GM23338 (cell line): ENCODE measurements around the gene TRIM22. TPM values are rescaled to one million over a fixed set of nuclear protein-coding genes. Genes with fewer than 3 reads are reported as not detected.

ENCODE experiments used
- ATAC-seq: fragments of 200-7000 bp; cut with Tn5 transposase; 3 replicates; pipeline ENCODE4 v1.9.1; 2020
- DNase-seq: peaks from one replicate; pipeline ENCODE4 v3.0.0-alpha.2; 2015; ENCODE audit warnings: low spot score
- H2AFZ ChIP-seq: fragments of 200-600 bp; sonication (generic); 2 replicates; pipeline ENCODE4 v1.8.0; 2016; ENCODE audit warnings: antibody characterized with exemption, mild to moderate bottlenecking, moderate library complexity
- H3F3A ChIP-seq: fragments of 200-600 bp; sonication (generic); replicated peaks from 2 replicates; pipeline ENCODE4 v1.8.0; 2017; ENCODE audit warnings: antibody characterized with exemption, mixed run types, low read depth
- H3K27ac ChIP-seq: fragments of 200-600 bp; sonication (generic); 2 replicates; pipeline ENCODE4 v1.6.1; 2016; ENCODE audit warnings: low read depth
- H3K27me3 ChIP-seq: fragments of 200-600 bp; sonication (generic); 2 replicates; pipeline ENCODE4 v1.8.0; 2016; ENCODE audit warnings: mild to moderate bottlenecking, mixed run types, moderate library complexity; ENCODE audit not compliant: insufficient read depth
- H3K36me3 ChIP-seq: fragments of 200-600 bp; sonication (generic); 2 replicates; pipeline ENCODE4 v1.8.0; 2016; ENCODE audit warnings: mild to moderate bottlenecking; ENCODE audit not compliant: insufficient read depth
- H3K4me1 ChIP-seq: fragments of 200-600 bp; sonication (generic); 2 replicates; pipeline ENCODE4 v1.8.0; 2016; ENCODE audit warnings: mild to moderate bottlenecking, moderate library complexity; ENCODE audit not compliant: insufficient read depth
- H3K4me2 ChIP-seq: fragments of 200-600 bp; sonication (generic); 2 replicates; pipeline ENCODE4 v1.7.1; 2017; ENCODE audit warnings: mixed run types
- H3K4me3 ChIP-seq: fragments of 200-600 bp; sonication (generic); 2 replicates; pipeline ENCODE4 v1.6.1; 2016; ENCODE audit warnings: mixed run types
- H3K79me2 ChIP-seq: fragments of 200-600 bp; sonication (generic); replicated peaks from 2 replicates; pipeline ENCODE4 v1.8.0; 2017; ENCODE audit warnings: mild to moderate bottlenecking; ENCODE audit not compliant: insufficient read depth
- H3K9me2 ChIP-seq: fragments of 200-600 bp; sonication (generic); 2 replicates; pipeline ENCODE4 v1.8.0; 2017; ENCODE audit not compliant: insufficient read depth
- H4K20me1 ChIP-seq: fragments of 200-600 bp; sonication (generic); replicated peaks from 2 replicates; pipeline ENCODE4 v1.8.0; 2017; ENCODE audit warnings: mild to moderate bottlenecking; ENCODE audit not compliant: insufficient read depth
- H3K27ac Mint-ChIP-seq: 2 replicates; pipeline ENCODE4 v1.8.0; 2020; ENCODE audit warnings: inconsistent platforms, mild to moderate bottlenecking, moderate library complexity, mixed read lengths
- H3K27me3 Mint-ChIP-seq: 3 replicates; pipeline ENCODE4 v1.8.0; 2022; ENCODE audit warnings: low read depth, mild to moderate bottlenecking, moderate library complexity, mixed read lengths, inconsistent platforms; ENCODE audit not compliant: insufficient read depth, poor library complexity
- H3K36me3 Mint-ChIP-seq: 3 replicates; pipeline ENCODE4 v1.8.0; 2021; ENCODE audit warnings: low read depth, mild to moderate bottlenecking, inconsistent platforms, moderate library complexity, mixed read lengths
- H3K4me1 Mint-ChIP-seq: 3 replicates; pipeline ENCODE4 v1.8.0; 2020; ENCODE audit warnings: mild to moderate bottlenecking, inconsistent platforms, mixed read lengths
- H3K4me3 Mint-ChIP-seq: 3 replicates; pipeline ENCODE4 v1.8.0; 2021; ENCODE audit warnings: moderate library complexity, mild to moderate bottlenecking, inconsistent platforms, mixed read lengths
- H3K9me3 Mint-ChIP-seq: 3 replicates; pipeline ENCODE4 v1.8.0; 2020; ENCODE audit warnings: moderate library complexity, mild to moderate bottlenecking, inconsistent platforms, mixed read lengths
- CREB1 ChIP-seq: fragments of 250-450 bp; sonication (Bioruptor Pico); IDR thresholded peaks from 2 replicates; pipeline ENCODE4 v1.5.0; 2020; ENCODE audit warnings: low read depth, mild to moderate bottlenecking, moderate library complexity
- EZH2 ChIP-seq: fragments of 200-600 bp; sonication (generic); IDR thresholded peaks from one replicate; pipeline ENCODE4 v1.8.0; 2017; ENCODE audit warnings: antibody characterized with exemption, mild to moderate bottlenecking, low read depth; ENCODE audit not compliant: unreplicated experiment
- EZH2phosphoT487 ChIP-seq: fragments of 200-600 bp; sonication (generic); IDR thresholded peaks from one replicate; pipeline ENCODE4 v1.8.1; 2018; ENCODE audit warnings: antibody characterized with exemption; ENCODE audit not compliant: unreplicated experiment
- ZNF114 ChIP-seq: fragments of 250-450 bp; sonication (Bioruptor Pico); IDR thresholded peaks from 2 replicates; pipeline ENCODE4 v1.5.0; 2020; ENCODE audit warnings: mild to moderate bottlenecking, moderate library complexity
- ZNF331 ChIP-seq: fragments of 250-450 bp; sonication (Bioruptor Pico); IDR thresholded peaks from 2 replicates; pipeline ENCODE4 v1.5.0; 2020; ENCODE audit warnings: low read depth, mild to moderate bottlenecking, moderate library complexity
- polyA plus RNA-seq: library from polyadenylated mRNA; unstranded; fragments of >200 nt; fragmentation: Nextera tagmentation; extraction: Ambion mirVana; gene quantifications from 2 replicates; pipeline ENCODE4 v1.2.1, GENCODE V29; 2016
- total RNA-seq: library from RNA; depleted of rRNA; stranded (reverse); fragments of >200 nt; shearing (Covaris generic); gene quantifications from 2 replicates; pipeline ENCODE4 v1.2.3, GENCODE V29; 2014
- TF ChIP-seq, protein P1 (sequence below): IDR thresholded peaks from one replicate; pipeline ENCODE4 v1.6.1; 2018; ENCODE audit warnings: antibody characterized with exemption; ENCODE audit not compliant: unreplicated experiment
- TF ChIP-seq, protein P2 (sequence below), 2 experiments: fragments of 200-600 bp in 1 of 2; sonication (generic) in 1 of 2; conservative IDR thresholded peaks; 2 replicates each; pipeline versions ENCODE4 v1.5.1 to v1.6.1; 2016 to 2017; ENCODE audit warnings: antibody characterized with exemption in 2 of 2, low read depth in 2 of 2, mild to moderate bottlenecking in 2 of 2, moderate library complexity in 1 of 2
- TF ChIP-seq, protein P3 (sequence below): fragments of 250-450 bp; sonication (Bioruptor Pico); IDR thresholded peaks from 2 replicates; pipeline ENCODE4 v1.5.0; 2020; ENCODE audit warnings: mild to moderate bottlenecking, moderate library complexity

Gene TRIM22
- total and polyA plus RNA-seq, 2 experiments from 2014 or later: 23.9 to 41.1 TPM

GRCh38 chr11:5665746-5666401 is 23.7 kb upstream of the TRIM22 start:
- Mint-ChIP-seq H3K27me3 (no peaks in the 10 kb centered on the region), H3K4me1 (no peaks in the 10 kb centered on the region), H3K4me3 (no peak overlapping the region), H3K36me3 (peaks cover 18% of the 10 kb centered on the region; the same call in 2 of the 3 replicates), H3K9me3 (no peaks in the 10 kb centered on the region), H3K27ac (no peak overlapping the region)
- Histone ChIP-seq H3K4me2 (no peak overlapping the region), H3F3A (no peaks in the 10 kb centered on the region), H3K36me3 (peaks cover 7% of the 10 kb centered on the region; the same call in 1 of the 2 replicates), H3K4me1 (no peaks in the 10 kb centered on the region), H3K4me3 (no peak overlapping the region), H3K27ac (no peak overlapping the region), H3K79me2 (no peaks in the 10 kb centered on the region), H4K20me1 (peaks cover 3% of the 10 kb centered on the region; the same call in 1 of the 2 replicates), H3K9me2 (no peaks in the 10 kb centered on the region), H3K27me3 (no peaks in the 10 kb centered on the region), H2AFZ (no peak overlapping the region)
- ATAC-seq: no peak
- DNase-seq: no peak
- TF ChIP-seq EZH2phosphoT487: no peak
- TF ChIP-seq, protein P1, sequence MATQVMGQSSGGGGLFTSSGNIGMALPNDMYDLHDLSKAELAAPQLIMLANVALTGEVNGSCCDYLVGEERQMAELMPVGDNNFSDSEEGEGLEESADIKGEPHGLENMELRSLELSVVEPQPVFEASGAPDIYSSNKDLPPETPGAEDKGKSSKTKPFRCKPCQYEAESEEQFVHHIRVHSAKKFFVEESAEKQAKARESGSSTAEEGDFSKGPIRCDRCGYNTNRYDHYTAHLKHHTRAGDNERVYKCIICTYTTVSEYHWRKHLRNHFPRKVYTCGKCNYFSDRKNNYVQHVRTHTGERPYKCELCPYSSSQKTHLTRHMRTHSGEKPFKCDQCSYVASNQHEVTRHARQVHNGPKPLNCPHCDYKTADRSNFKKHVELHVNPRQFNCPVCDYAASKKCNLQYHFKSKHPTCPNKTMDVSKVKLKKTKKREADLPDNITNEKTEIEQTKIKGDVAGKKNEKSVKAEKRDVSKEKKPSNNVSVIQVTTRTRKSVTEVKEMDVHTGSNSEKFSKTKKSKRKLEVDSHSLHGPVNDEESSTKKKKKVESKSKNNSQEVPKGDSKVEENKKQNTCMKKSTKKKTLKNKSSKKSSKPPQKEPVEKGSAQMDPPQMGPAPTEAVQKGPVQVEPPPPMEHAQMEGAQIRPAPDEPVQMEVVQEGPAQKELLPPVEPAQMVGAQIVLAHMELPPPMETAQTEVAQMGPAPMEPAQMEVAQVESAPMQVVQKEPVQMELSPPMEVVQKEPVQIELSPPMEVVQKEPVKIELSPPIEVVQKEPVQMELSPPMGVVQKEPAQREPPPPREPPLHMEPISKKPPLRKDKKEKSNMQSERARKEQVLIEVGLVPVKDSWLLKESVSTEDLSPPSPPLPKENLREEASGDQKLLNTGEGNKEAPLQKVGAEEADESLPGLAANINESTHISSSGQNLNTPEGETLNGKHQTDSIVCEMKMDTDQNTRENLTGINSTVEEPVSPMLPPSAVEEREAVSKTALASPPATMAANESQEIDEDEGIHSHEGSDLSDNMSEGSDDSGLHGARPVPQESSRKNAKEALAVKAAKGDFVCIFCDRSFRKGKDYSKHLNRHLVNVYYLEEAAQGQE: no peak
- no peak for TF ChIP-seq ZNF114
- TF ChIP-seq EZH2: no peak
- TF ChIP-seq, protein P2, sequence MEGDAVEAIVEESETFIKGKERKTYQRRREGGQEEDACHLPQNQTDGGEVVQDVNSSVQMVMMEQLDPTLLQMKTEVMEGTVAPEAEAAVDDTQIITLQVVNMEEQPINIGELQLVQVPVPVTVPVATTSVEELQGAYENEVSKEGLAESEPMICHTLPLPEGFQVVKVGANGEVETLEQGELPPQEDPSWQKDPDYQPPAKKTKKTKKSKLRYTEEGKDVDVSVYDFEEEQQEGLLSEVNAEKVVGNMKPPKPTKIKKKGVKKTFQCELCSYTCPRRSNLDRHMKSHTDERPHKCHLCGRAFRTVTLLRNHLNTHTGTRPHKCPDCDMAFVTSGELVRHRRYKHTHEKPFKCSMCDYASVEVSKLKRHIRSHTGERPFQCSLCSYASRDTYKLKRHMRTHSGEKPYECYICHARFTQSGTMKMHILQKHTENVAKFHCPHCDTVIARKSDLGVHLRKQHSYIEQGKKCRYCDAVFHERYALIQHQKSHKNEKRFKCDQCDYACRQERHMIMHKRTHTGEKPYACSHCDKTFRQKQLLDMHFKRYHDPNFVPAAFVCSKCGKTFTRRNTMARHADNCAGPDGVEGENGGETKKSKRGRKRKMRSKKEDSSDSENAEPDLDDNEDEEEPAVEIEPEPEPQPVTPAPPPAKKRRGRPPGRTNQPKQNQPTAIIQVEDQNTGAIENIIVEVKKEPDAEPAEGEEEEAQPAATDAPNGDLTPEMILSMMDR (conservative IDR thresholded peaks at IDR 0.05; ENCODE audit: low read depth in 2 of 2): no peak

DNA sequence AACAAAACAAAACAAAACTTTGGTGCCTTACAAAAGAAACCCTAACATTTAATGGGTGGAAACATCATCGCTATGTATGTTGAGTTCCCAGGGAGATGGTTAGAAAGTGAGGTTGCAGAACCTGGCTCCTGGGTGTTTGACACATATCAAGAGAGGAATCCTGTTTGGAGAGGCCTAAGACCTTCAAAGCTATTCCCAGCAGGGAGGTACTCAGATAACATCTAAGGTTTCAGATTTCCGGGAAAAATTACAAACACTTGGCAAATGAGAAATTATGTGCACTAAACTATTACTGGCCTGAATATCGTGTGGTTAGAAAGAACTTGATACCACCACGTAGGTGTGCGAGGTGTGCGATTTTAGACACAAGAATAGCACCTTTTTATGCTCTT is 23.2 kb upstream of the TRIM22 start:
- H2AFZ ChIP-seq: no peak overlapping the region
- Mint-ChIP-seq H3K9me3 (no peaks in the 10 kb centered on the region), H3K27ac (no peak overlapping the region), H3K36me3 (peaks cover 18% of the 10 kb centered on the region; the same call in 2 of the 3 replicates), H3K4me3 (no peak overlapping the region), H3K27me3 (no peaks in the 10 kb centered on the region), H3K4me1 (no peaks in the 10 kb centered on the region)
- H3K27me3 ChIP-seq: no peaks in the 10 kb centered on the region
- ATAC-seq (no peak), DNase-seq (no peak)
- H3K79me2 ChIP-seq: no peaks in the 10 kb centered on the region
- H4K20me1 ChIP-seq: peaks cover 3% of the 10 kb centered on the region; the same call in 1 of the 2 replicates
- no peaks in the 10 kb centered on the region for H3K9me2 ChIP-seq
- H3K4me3 ChIP-seq: no peak overlapping the region
- no peak overlapping the region for H3K4me2 ChIP-seq
- H3K27ac ChIP-seq: no peak overlapping the region
- H3F3A ChIP-seq: no peaks in the 10 kb centered on the region
- peaks cover 7% of the 10 kb centered on the region; the same call in 1 of the 2 replicates for H3K36me3 ChIP-seq
- no peaks in the 10 kb centered on the region for H3K4me1 ChIP-seq
- TF ChIP-seq CREB1 (CRISPR knock-in tag) (no peak), ZNF331 (CRISPR knock-in tag) (no peak)
- TF ChIP-seq, protein P3, sequence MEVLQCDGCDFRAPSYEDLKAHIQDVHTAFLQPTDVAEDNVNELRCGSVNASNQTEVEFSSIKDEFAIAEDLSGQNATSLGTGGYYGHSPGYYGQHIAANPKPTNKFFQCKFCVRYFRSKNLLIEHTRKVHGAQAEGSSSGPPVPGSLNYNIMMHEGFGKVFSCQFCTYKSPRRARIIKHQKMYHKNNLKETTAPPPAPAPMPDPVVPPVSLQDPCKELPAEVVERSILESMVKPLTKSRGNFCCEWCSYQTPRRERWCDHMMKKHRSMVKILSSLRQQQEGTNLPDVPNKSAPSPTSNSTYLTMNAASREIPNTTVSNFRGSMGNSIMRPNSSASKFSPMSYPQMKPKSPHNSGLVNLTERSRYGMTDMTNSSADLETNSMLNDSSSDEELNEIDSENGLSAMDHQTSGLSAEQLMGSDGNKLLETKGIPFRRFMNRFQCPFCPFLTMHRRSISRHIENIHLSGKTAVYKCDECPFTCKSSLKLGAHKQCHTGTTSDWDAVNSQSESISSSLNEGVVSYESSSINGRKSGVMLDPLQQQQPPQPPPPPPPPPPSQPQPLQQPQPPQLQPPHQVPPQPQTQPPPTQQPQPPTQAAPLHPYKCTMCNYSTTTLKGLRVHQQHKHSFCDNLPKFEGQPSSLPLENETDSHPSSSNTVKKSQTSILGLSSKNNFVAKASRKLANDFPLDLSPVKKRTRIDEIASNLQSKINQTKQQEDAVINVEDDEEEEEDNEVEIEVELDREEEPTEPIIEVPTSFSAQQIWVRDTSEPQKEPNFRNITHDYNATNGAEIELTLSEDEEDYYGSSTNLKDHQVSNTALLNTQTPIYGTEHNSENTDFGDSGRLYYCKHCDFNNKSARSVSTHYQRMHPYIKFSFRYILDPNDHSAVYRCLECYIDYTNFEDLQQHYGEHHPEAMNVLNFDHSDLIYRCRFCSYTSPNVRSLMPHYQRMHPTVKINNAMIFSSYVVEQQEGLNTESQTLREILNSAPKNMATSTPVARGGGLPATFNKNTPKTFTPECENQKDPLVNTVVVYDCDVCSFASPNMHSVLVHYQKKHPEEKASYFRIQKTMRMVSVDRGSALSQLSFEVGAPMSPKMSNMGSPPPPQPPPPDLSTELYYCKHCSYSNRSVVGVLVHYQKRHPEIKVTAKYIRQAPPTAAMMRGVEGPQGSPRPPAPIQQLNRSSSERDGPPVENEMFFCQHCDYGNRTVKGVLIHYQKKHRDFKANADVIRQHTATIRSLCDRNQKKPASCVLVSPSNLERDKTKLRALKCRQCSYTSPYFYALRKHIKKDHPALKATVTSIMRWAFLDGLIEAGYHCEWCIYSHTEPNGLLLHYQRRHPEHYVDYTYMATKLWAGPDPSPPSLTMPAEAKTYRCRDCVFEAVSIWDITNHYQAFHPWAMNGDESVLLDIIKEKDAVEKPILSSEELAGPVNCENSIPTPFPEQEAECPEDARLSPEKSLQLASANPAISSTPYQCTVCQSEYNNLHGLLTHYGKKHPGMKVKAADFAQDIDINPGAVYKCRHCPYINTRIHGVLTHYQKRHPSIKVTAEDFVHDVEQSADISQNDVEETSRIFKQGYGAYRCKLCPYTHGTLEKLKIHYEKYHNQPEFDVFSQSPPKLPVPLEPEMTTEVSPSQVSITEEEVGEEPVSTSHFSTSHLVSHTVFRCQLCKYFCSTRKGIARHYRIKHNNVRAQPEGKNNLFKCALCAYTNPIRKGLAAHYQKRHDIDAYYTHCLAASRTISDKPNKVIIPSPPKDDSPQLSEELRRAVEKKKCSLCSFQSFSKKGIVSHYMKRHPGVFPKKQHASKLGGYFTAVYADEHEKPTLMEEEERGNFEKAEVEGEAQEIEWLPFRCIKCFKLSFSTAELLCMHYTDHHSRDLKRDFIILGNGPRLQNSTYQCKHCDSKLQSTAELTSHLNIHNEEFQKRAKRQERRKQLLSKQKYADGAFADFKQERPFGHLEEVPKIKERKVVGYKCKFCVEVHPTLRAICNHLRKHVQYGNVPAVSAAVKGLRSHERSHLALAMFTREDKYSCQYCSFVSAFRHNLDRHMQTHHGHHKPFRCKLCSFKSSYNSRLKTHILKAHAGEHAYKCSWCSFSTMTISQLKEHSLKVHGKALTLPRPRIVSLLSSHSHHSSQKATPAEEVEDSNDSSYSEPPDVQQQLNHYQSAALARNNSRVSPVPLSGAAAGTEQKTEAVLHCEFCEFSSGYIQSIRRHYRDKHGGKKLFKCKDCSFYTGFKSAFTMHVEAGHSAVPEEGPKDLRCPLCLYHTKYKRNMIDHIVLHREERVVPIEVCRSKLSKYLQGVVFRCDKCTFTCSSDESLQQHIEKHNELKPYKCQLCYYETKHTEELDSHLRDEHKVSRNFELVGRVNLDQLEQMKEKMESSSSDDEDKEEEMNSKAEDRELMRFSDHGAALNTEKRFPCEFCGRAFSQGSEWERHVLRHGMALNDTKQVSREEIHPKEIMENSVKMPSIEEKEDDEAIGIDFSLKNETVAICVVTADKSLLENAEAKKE (CRISPR knock-in tag): no peak
